OCI-LY7 (cell line): ENCODE data around the gene COL6A2. TPM values are rescaled to one million over a fixed set of nuclear protein-coding genes. Genes with fewer than 3 reads are reported as not detected.

Source experiments
- BruUV-seq: library from RNA; stranded (reverse); fragments of 400-500 nt; replicated peaks from 2 replicates; lab custom pipeline; 2021; lab: Mats Ljungman, UMichigan
- CTCF ChIA-PET: fragments of 300-600 bp; sonication (Branson Sonifier 250); formaldehyde crosslinking; loops from one replicate; lab custom pipeline; 2022; ENCODE audit warnings: antibody characterized with exemption; ENCODE audit not compliant: unreplicated experiment; lab: Charles Lee
- POLR2A ChIA-PET: fragments of 300-600 bp; sonication (Branson Sonifier 250); formaldehyde crosslinking; loops from one replicate; lab custom pipeline; 2022; ENCODE audit warnings: antibody characterized with exemption; lab: Charles Lee
- DNase-seq: peaks from one replicate; pipeline ENCODE4 v3.0.0-alpha.2; 2015; ENCODE audit warnings: low spot score
- H2AFZ ChIP-seq: fragments of 200-600 bp; sonication (generic), shearing (Covaris generic); 2 replicates; pipeline ENCODE4 v1.6.1; 2014; ENCODE audit warnings: mild to moderate bottlenecking, antibody characterized with exemption, low read length, moderate library complexity
- H3K27ac ChIP-seq: fragments of 200-600 bp; sonication (generic); 2 replicates; pipeline ENCODE4 v1.5.1; 2014; ENCODE audit warnings: mixed run types, low read depth, mild to moderate bottlenecking, moderate library complexity, low read length, inconsistent platforms; ENCODE audit not compliant: poor library complexity, severe bottlenecking
- H3K36me3 ChIP-seq: fragments of 200-600 bp; sonication (generic); 2 replicates; pipeline ENCODE4 v1.6.1; 2014; ENCODE audit warnings: mild to moderate bottlenecking, antibody characterized with exemption, low read length, moderate library complexity, mixed read lengths; ENCODE audit not compliant: insufficient read depth
- H3K4me1 ChIP-seq: fragments of 200-600 bp; sonication (generic); 2 replicates; pipeline ENCODE4 v1.5.1; 2014; ENCODE audit warnings: mild to moderate bottlenecking, low read length; ENCODE audit not compliant: insufficient read depth, poor library complexity, severe bottlenecking
- H3K4me2 ChIP-seq: fragments of 200-600 bp; sonication (generic); 2 replicates; pipeline ENCODE4 v1.6.1; 2014; ENCODE audit warnings: mild to moderate bottlenecking, low read length
- H3K4me3 ChIP-seq: fragments of 200-600 bp; sonication (generic); 2 replicates; pipeline ENCODE4 v1.5.1; 2014; ENCODE audit warnings: mild to moderate bottlenecking, low read depth, low read length; ENCODE audit not compliant: poor library complexity, severe bottlenecking
- H3K79me2 ChIP-seq: fragments of 200-600 bp; sonication (generic); 2 replicates; pipeline ENCODE4 v1.6.1; 2016; ENCODE audit warnings: low read depth, mild to moderate bottlenecking, low read length, moderate library complexity, mixed read lengths; ENCODE audit not compliant: insufficient read depth
- H3K9me2 ChIP-seq: fragments of 200-600 bp; sonication (generic); 2 replicates; pipeline ENCODE4 v1.6.1; 2016; ENCODE audit warnings: mild to moderate bottlenecking, low read length, mixed read lengths; ENCODE audit not compliant: insufficient read depth
- H3K9me3 ChIP-seq: fragments of 200-600 bp; sonication (generic); 2 replicates; pipeline ENCODE4 v1.6.1; 2014; ENCODE audit warnings: mild to moderate bottlenecking, mixed run types, low read length, mixed read lengths
- H4K20me1 ChIP-seq: fragments of 200-600 bp; sonication (generic); 2 replicates; pipeline ENCODE4 v1.6.1; 2014; ENCODE audit warnings: mild to moderate bottlenecking, antibody characterized with exemption, low read length, moderate library complexity, mixed read lengths; ENCODE audit not compliant: insufficient read depth
- EZH2phosphoT487 ChIP-seq: fragments of 200-600 bp; sonication (generic); IDR thresholded peaks from 2 replicates; pipeline ENCODE4 v1.6.1; 2018; ENCODE audit warnings: low read depth, borderline replicate concordance, mild to moderate bottlenecking, mixed run types, antibody characterized with exemption, low read length, moderate library complexity, mixed read lengths
- intact Hi-C: fragments of 100-400 bp; cut with micrococcal nuclease; formaldehyde crosslinking; loops from one replicate; pipeline ENCODE4 v1.10.0; 2022; ENCODE audit not compliant: unreplicated experiment
- total RNA-seq, 2 experiments: library from RNA; depleted of rRNA in 1 of 2; stranded (reverse); fragments of >200 nt in 1 of 2; shearing (Covaris generic) in 1 of 2; gene quantifications; 2 replicates each; pipeline ENCODE4 v1.2.3, GENCODE V29; 2014 to 2022
- TF ChIP-seq, protein P1 (sequence below): fragments of 200-600 bp; sonication (generic); conservative IDR thresholded peaks from 2 replicates; pipeline ENCODE4 v1.5.1; 2014; ENCODE audit warnings: mild to moderate bottlenecking, antibody characterized with exemption, low read length, moderate library complexity, mixed read lengths

The COL6A2 gene
- total RNA-seq, 2 experiments from 2014 or later = not detected

DNA sequence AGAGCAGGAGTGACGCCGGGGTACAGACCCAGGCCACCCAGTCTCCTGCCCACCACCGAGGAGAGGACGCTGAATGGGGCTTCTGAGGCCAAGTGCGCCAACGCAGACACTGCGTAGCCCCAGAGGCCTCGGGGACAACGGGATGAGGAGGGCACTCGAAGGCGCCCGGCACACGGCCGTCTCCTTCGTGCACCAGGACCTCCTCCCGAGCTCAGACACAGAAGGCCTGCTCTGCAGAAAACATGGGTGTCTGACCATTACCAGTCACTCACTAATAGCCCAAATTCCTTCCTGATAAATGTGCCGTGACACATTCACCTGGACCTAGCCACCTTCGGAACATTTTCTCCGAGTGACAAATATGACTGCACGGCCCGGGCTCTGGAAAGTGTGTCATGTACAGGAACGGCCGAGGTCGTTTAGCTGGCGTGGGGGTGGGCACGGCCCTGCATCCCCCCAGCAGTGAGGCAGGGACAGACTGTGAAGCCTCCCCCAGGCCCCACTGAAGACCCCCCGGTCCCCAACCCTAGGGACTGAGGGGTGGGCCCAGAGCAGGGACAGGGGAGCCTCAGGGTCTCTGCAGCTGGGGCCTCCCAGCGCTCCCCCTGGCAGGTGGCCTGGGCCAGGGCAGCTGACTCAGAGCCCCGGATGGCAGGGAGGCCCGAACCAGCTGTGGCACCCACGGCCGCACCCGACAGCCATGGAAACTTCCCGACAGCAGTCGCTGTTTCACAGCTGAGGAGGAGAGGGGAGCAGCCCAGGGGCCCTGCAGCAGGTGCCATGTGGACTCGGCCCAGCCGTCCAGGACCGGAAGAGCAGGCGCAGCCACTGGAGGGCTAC is 16.7 kb upstream of the COL6A2 start:
- no peak overlapping the region for H3K27ac ChIP-seq
- no peaks in the 10 kb centered on the region for H3K79me2 ChIP-seq
- TF ChIP-seq, protein P1, sequence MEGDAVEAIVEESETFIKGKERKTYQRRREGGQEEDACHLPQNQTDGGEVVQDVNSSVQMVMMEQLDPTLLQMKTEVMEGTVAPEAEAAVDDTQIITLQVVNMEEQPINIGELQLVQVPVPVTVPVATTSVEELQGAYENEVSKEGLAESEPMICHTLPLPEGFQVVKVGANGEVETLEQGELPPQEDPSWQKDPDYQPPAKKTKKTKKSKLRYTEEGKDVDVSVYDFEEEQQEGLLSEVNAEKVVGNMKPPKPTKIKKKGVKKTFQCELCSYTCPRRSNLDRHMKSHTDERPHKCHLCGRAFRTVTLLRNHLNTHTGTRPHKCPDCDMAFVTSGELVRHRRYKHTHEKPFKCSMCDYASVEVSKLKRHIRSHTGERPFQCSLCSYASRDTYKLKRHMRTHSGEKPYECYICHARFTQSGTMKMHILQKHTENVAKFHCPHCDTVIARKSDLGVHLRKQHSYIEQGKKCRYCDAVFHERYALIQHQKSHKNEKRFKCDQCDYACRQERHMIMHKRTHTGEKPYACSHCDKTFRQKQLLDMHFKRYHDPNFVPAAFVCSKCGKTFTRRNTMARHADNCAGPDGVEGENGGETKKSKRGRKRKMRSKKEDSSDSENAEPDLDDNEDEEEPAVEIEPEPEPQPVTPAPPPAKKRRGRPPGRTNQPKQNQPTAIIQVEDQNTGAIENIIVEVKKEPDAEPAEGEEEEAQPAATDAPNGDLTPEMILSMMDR = no peak
- TF ChIP-seq EZH2phosphoT487 = no peak
- H3K36me3 ChIP-seq = no peaks in the 10 kb centered on the region
- POLR2A ChIA-PET = interaction anchor here (0.6 kb wide), 1 partner anchor 33 kb away, joined by 3 read pairs; no protein-coding TSS in a partner anchor
- DNase-seq = no peak
- no peaks in the 10 kb centered on the region for H4K20me1 ChIP-seq
- H3K9me3 ChIP-seq = no peaks in the 10 kb centered on the region
- CTCF ChIA-PET = no interaction called here
- intact Hi-C loops = no loop called here
- no peaks in the 10 kb centered on the region for H3K4me1 ChIP-seq
- H3K4me2 ChIP-seq = no peak overlapping the region
- H3K4me3 ChIP-seq = no peak overlapping the region
- H2AFZ ChIP-seq = no peak overlapping the region
- no peaks in the 10 kb centered on the region for H3K9me2 ChIP-seq
- no TSS peak for BruUV-seq

DNA sequence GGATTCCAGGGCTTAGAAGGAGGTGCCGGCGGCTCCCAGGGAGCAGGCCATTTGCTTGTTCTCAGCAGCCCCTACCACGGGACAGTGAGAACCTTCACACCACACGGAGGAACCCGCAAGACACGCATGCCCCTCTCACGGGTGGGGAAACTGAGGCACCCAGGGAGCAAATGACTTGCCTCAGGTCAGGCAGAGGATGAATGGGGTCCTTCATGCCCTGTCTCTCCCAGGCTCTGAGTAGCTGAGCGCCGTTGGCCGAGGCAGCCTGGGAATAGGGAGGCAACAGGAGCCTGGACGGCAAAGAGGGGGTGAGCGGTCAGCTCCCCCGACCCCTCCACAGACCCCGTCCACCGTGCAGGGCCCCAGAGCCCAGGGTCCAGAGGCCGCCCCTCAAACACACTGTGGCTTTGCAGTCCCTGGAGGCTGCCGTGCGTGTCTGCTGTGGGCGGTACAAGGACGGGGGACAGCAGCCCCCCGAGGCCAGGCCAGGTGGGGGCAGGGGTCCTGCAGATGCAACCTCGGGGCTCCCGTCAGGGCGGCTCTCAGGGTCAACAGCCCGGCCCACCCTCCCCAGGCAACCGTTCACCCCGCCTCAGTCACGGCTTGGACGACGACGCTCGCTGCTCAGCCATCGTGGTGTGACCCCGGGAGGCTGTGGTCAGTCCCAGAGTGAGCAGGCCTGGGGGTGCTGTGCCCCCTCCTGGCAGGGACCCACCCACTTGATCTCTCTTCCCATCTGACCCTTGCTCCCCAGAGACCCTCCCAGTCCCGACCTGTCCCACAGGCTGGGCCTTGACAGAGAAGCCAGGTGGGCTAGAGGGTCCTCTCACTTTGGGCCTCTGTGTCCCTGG is 15.8 kb upstream of the COL6A2 start:
- H3K27ac ChIP-seq = no peak overlapping the region
- H3K4me3 ChIP-seq = no peak overlapping the region
- no peaks in the 10 kb centered on the region for H3K36me3 ChIP-seq
- no peak overlapping the region for H3K4me2 ChIP-seq
- H2AFZ ChIP-seq = no peak overlapping the region
- CTCF ChIA-PET = no interaction called here
- TF ChIP-seq, protein P1 = no peak
- TF ChIP-seq EZH2phosphoT487 = no peak
- no peaks in the 10 kb centered on the region for H3K4me1 ChIP-seq
- no peaks in the 10 kb centered on the region for H3K79me2 ChIP-seq
- POLR2A ChIA-PET = interaction anchor here (0.7 kb wide), 1 partner anchor 199 kb away, joined by 4 read pairs; no protein-coding TSS in a partner anchor
- DNase-seq = no peak
- H3K9me2 ChIP-seq = no peaks in the 10 kb centered on the region
- intact Hi-C loops = no loop called here
- no peaks in the 10 kb centered on the region for H3K9me3 ChIP-seq
- no peaks in the 10 kb centered on the region for H4K20me1 ChIP-seq
- no TSS peak for BruUV-seq
